Type B pancreatic cell (in vitro differentiated cells): ENCODE data around the gene TBC1D14. TPM values are rescaled to one million over a fixed set of nuclear protein-coding genes. Genes with fewer than 3 reads are reported as not detected.
A peak's percentile ranks its signal among the peaks of the same experiment; 100 is the strongest.

Source experiments
- DNase-seq: peaks from one replicate; pipeline ENCODE4 v3.0.0; 2021; ENCODE audit warnings: mixed read lengths; ENCODE audit not compliant: unreplicated experiment; ENCODE audit errors: extremely low spot score
- H3K27ac Mint-ChIP-seq: 2 replicates; pipeline ENCODE4 v1.8.0; 2021; ENCODE audit warnings: mild to moderate bottlenecking, mixed read lengths
- H3K27me3 Mint-ChIP-seq: 2 replicates; pipeline ENCODE4 v1.8.0; 2021; ENCODE audit warnings: mixed read lengths
- H3K36me3 Mint-ChIP-seq: 2 replicates; pipeline ENCODE4 v1.8.0; 2021; ENCODE audit warnings: mixed read lengths
- H3K4me1 Mint-ChIP-seq: one replicate; pipeline ENCODE4 v1.8.0; 2021; ENCODE audit warnings: mixed read lengths; ENCODE audit not compliant: unreplicated experiment
- H3K4me3 Mint-ChIP-seq: 2 replicates; pipeline ENCODE4 v1.8.0; 2021; ENCODE audit warnings: mild to moderate bottlenecking, mixed read lengths
- H3K9me3 Mint-ChIP-seq: 2 replicates; pipeline ENCODE4 v1.8.0; 2021; ENCODE audit warnings: mixed read lengths
- total RNA-seq: library from RNA; stranded (reverse); gene quantifications from 2 replicates; pipeline ENCODE4 v1.2.1, GENCODE V29; 2021; ENCODE audit warnings: low replicate concordance
- TF ChIP-seq, protein P1 (sequence below): fragments of 200-600 bp; sonication (generic); conservative IDR thresholded peaks from 2 replicates; pipeline ENCODE4 v1.5.0; 2021; ENCODE audit warnings: antibody characterized with exemption, mild to moderate bottlenecking

TBC1D14 gene
- total RNA-seq, 1 donor from 2014 or later, result 55.9 TPM

DNA sequence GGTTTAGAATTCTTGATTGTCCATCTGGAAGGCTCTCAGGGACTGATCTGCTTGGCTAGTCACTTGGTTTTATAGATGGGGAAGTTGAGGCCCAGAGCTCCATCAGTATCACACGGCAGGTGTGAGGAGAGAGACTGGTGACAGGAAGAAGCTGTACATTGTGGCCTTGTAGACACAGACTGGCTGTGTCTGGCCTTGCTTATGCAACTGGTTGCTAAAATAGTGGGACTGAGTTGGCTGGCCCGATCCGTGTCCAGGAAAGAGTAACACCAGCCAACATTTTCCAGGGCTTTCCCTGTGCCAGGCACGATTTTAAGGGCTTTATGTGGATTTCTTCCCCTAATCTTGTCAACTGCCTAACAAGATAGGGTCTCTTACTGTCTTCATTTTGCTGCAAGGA lies 2.8 kb downstream of the TBC1D14 start:
- Mint-ChIP-seq H3K27ac (no peak overlapping the region), H3K4me3 (peak overlapping the region; percentile 73), H3K27me3 (peaks cover 9% of the 10 kb centered on the region), H3K4me1 (peaks cover 41% of the 10 kb centered on the region), H3K9me3 (no peaks in the 10 kb centered on the region), H3K36me3 (no peaks in the 10 kb centered on the region)
- TF ChIP-seq, protein P1, sequence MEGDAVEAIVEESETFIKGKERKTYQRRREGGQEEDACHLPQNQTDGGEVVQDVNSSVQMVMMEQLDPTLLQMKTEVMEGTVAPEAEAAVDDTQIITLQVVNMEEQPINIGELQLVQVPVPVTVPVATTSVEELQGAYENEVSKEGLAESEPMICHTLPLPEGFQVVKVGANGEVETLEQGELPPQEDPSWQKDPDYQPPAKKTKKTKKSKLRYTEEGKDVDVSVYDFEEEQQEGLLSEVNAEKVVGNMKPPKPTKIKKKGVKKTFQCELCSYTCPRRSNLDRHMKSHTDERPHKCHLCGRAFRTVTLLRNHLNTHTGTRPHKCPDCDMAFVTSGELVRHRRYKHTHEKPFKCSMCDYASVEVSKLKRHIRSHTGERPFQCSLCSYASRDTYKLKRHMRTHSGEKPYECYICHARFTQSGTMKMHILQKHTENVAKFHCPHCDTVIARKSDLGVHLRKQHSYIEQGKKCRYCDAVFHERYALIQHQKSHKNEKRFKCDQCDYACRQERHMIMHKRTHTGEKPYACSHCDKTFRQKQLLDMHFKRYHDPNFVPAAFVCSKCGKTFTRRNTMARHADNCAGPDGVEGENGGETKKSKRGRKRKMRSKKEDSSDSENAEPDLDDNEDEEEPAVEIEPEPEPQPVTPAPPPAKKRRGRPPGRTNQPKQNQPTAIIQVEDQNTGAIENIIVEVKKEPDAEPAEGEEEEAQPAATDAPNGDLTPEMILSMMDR, result no peak
- no peak for DNase-seq

DNA sequence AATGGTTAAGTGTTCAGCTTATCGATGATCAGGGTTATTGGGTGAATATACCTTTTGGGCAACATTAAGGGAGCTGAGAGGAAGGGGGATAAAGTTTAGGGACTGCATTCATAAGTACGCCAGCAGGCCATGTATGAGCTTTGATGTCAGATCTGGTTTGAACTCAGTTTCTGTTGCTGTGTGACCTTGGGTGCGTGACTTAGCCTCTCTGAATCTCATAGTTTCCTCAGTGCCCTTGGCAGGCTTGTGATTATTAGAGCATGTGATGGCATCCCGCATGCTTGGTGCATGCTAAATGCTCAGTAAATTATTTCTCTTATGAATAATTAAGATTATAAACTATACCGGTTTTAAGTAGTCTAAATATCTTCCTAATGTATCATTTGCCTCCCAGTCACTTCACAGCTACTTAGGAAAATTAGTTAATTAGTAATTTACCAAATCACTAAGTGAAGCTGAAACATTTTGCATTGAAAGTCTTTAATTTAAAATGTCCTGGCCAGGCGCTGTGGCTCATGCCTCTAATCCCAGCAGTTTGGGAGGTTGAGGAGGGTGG lies 3.8 kb downstream of the TBC1D14 start:
- no peaks in the 10 kb centered on the region for H3K36me3 Mint-ChIP-seq
- no peaks in the 10 kb centered on the region for H3K9me3 Mint-ChIP-seq
- H3K27ac Mint-ChIP-seq, result no peak overlapping the region
- H3K4me1 Mint-ChIP-seq, result peaks cover 42% of the 10 kb centered on the region
- TF ChIP-seq, protein P1, result no peak
- no peak for DNase-seq
- H3K4me3 Mint-ChIP-seq, result no peak overlapping the region
- H3K27me3 Mint-ChIP-seq, result peaks cover 4% of the 10 kb centered on the region

DNA sequence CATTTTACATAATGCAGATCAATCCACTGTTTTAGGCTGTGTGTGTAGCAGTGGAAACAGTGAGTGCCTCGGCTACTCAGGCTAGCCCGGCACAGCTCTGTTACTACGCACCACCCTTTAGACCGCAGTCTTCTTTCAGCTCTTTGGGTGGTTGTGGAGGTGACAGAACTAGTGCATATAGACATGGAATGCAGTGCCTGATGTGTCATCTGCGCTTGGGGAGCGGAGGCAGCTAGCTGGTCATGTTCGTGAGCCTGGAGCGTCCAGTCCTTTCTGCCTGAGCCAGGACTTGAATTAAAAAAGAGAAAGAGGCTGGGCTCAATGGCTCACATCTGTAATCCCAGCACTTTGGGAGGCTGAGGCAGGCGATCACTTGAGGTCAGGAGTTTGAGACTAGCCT lies 4.8 kb downstream of the TBC1D14 start:
- TF ChIP-seq, protein P1, result no peak
- Mint-ChIP-seq H3K36me3 (no peaks in the 10 kb centered on the region), H3K27ac (peak overlapping the region; percentile 48), H3K4me3 (no peak overlapping the region), H3K9me3 (no peaks in the 10 kb centered on the region), H3K4me1 (peaks cover 36% of the 10 kb centered on the region), H3K27me3 (peaks cover 4% of the 10 kb centered on the region)
- DNase-seq, result no peak

DNA sequence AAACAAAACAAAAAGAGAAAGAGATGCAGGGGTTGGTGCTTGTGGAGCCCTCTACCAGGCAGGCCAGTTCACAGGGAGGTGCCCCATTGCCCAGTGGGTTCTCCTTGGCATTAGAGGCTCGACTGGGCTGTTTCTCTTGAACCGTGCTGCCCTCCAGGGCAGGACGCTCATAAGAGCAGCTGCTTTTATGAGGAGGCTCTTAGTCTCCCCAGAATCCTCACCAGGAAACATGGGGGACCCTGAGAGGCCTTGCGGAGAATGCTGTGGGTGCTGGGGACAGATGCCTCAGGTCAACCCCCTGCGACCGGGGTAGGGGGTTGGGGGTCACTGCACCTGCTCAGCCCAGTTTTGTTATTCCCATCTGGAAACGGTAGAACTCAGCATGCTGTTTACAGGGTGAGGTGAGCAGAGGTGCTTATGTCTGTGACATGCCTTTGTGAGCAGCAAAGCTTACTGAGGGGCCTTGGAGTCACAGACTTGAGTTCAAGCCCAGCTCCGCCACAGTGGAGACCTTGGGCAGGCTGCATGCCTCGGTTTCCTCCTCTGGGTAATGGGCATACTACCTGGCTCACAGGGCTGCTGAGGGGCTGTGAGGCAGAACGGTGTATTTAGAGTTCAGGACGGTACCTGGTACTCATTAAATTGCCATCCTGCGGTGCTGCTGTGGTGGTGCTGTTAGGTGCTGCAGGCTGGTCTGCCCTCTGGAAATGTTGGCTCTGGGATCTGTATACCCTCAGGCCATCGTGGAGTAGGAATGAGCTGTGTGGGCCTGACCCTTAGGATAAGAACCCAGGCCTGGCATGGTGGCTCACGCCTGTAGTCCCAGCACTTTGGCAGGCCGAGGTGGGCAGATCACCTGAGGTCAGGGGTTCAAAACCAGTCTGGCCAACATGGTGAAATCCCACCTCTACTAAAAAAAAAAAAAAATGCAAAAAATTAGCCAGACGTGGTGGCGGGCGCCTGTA lies 5.7 kb downstream of the TBC1D14 start:
- Mint-ChIP-seq H3K36me3 (no peaks in the 10 kb centered on the region), H3K9me3 (no peaks in the 10 kb centered on the region), H3K27ac (no peak overlapping the region), H3K4me1 (peaks cover 39% of the 10 kb centered on the region), H3K27me3 (peaks cover 4% of the 10 kb centered on the region), H3K4me3 (no peak overlapping the region)
- TF ChIP-seq, protein P1, result no peak
- no peak for DNase-seq

DNA sequence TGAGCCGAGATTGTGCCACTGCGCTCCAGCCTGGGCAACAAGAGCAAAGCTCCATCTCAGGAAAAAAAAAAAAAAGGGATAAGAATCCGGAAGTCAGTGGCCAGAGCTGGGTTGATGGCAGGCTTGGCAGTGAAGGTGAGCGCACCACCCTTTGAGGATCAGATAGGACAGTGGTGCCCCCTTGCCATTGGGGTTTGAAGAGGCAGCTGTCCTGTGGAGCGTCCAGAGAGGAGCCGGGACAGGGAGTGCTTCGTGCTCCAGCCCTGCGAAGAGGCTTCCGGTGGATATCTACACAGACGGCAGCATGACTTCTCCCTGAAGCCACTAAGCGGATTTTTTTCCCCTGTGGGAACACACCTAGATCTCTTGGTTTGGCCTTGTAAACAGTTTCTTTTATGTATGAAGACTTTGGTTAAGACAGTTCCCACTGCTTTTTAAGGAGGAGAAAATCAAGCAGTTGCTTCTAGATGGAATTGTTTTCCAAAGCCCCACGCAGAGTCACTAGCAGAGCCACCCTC lies 6.5 kb downstream of the TBC1D14 start:
- peak overlapping the region; percentile 19 for H3K4me3 Mint-ChIP-seq
- no peaks in the 10 kb centered on the region for H3K36me3 Mint-ChIP-seq
- no peak for DNase-seq
- H3K9me3 Mint-ChIP-seq, result no peaks in the 10 kb centered on the region
- H3K27me3 Mint-ChIP-seq, result no peaks in the 10 kb centered on the region
- peak overlapping the region; percentile 63 for H3K27ac Mint-ChIP-seq
- TF ChIP-seq, protein P1, result no peak
- peaks cover 36% of the 10 kb centered on the region for H3K4me1 Mint-ChIP-seq
